H9 (cell line): ENCODE data around the gene DMAC2. TPM values are rescaled to one million over a fixed set of nuclear protein-coding genes. Genes with fewer than 3 reads are reported as not detected.

Experiments
- DNase-seq: peaks from one replicate; pipeline ENCODE4 v3.0.0-alpha.2; 2017
- H2AFZ ChIP-seq: one replicate; pipeline ENCODE4 v1.6.1; 2013; ENCODE audit warnings: mild to moderate bottlenecking, low read length, control low read depth, moderate library complexity
- H2AK5ac ChIP-seq: 2 replicates; pipeline ENCODE4 v1.6.1; 2013; ENCODE audit warnings: low read length, control low read depth, mixed read lengths; ENCODE audit not compliant: insufficient read length
- H2BK120ac ChIP-seq: one replicate; pipeline ENCODE4 v1.6.1; 2013; ENCODE audit warnings: low read depth, mild to moderate bottlenecking, low read length, control low read depth, inconsistent platforms; ENCODE audit not compliant: poor library complexity, severe bottlenecking
- H2BK12ac ChIP-seq: 2 replicates; pipeline ENCODE4 v1.6.1; 2013; ENCODE audit warnings: low read length, control low read depth, mixed read lengths, low read depth; ENCODE audit not compliant: insufficient read length
- H2BK15ac ChIP-seq: 2 replicates; pipeline ENCODE4 v1.6.1; 2013; ENCODE audit warnings: low read depth, low read length, control low read depth
- H2BK20ac ChIP-seq: one replicate; pipeline ENCODE4 v1.6.1; 2013; ENCODE audit warnings: low read depth, mild to moderate bottlenecking, low read length, control low read depth, inconsistent platforms; ENCODE audit not compliant: poor library complexity, severe bottlenecking
- H2BK5ac ChIP-seq: 2 replicates; pipeline ENCODE4 v1.6.1; 2013; ENCODE audit warnings: low read length, control low read depth, mixed read lengths; ENCODE audit not compliant: insufficient read length
- H3K14ac ChIP-seq: 2 replicates; pipeline ENCODE4 v1.6.1; 2013; ENCODE audit warnings: low read length, control low read depth; ENCODE audit not compliant: insufficient read depth
- H3K18ac ChIP-seq: 2 replicates; pipeline ENCODE4 v1.6.1; 2013; ENCODE audit warnings: low read depth, mild to moderate bottlenecking, mixed read lengths, low read length, control low read depth; ENCODE audit not compliant: insufficient read length
- H3K23ac ChIP-seq: 2 replicates; pipeline ENCODE4 v1.6.1; 2013; ENCODE audit warnings: low read length, control low read depth, mixed read lengths, low read depth; ENCODE audit not compliant: insufficient read length
- H3K23me2 ChIP-seq: 2 replicates; pipeline ENCODE4 v1.6.1; 2013; ENCODE audit warnings: low read depth, mild to moderate bottlenecking, mixed read lengths, low read length, control low read depth; ENCODE audit not compliant: insufficient read length, poor library complexity, severe bottlenecking
- H3K27ac ChIP-seq: 2 replicates; pipeline ENCODE4 v1.5.1; 2013; ENCODE audit warnings: low read length, control low read depth, mixed read lengths, low read depth; ENCODE audit not compliant: insufficient read length
- H3K27me3 ChIP-seq: 2 replicates; pipeline ENCODE4 v1.6.1; 2013; ENCODE audit warnings: low read length, control low read depth, inconsistent platforms; ENCODE audit not compliant: insufficient read depth
- H3K4ac ChIP-seq: 2 replicates; pipeline ENCODE4 v1.6.1; 2013; ENCODE audit warnings: low read depth, mild to moderate bottlenecking, control low read depth, inconsistent platforms, low read length, moderate library complexity
- H3K4me1 ChIP-seq: 2 replicates; pipeline ENCODE4 v1.6.1; 2013; ENCODE audit warnings: low read length, control low read depth, inconsistent platforms; ENCODE audit not compliant: insufficient read depth
- H3K4me2 ChIP-seq: 2 replicates; pipeline ENCODE4 v1.6.1; 2013; ENCODE audit warnings: low read length, control low read depth, mixed read lengths; ENCODE audit not compliant: insufficient read length, insufficient read depth
- H3K56ac ChIP-seq: 2 replicates; pipeline ENCODE4 v1.6.1; 2013; ENCODE audit warnings: low read depth, mild to moderate bottlenecking, mixed read lengths, low read length, control low read depth; ENCODE audit not compliant: insufficient read length
- H3K79me1 ChIP-seq: 2 replicates; pipeline ENCODE4 v1.6.1; 2013; ENCODE audit warnings: low read depth, mild to moderate bottlenecking, moderate library complexity, low read length, control low read depth, inconsistent platforms; ENCODE audit not compliant: insufficient read depth, poor library complexity, severe bottlenecking
- H3K79me2 ChIP-seq: 2 replicates; pipeline ENCODE4 v1.6.1; 2013; ENCODE audit warnings: low read length, control low read depth, inconsistent platforms; ENCODE audit not compliant: insufficient read depth
- H3K9ac ChIP-seq: 2 replicates; pipeline ENCODE4 v1.6.1; 2013; ENCODE audit warnings: low read length, control low read depth, mixed read lengths; ENCODE audit not compliant: insufficient read length; ENCODE audit errors: extremely low read depth
- H3K9me3 ChIP-seq: one replicate; pipeline ENCODE4 v1.6.1; 2013; ENCODE audit warnings: low read depth, low read length, inconsistent platforms; ENCODE audit not compliant: control insufficient read depth
- H3T11ph ChIP-seq: one replicate; pipeline ENCODE4 v1.6.1; 2013; ENCODE audit warnings: mild to moderate bottlenecking, low read length, control low read depth, inconsistent platforms
- H4K20me1 ChIP-seq: one replicate; pipeline ENCODE4 v1.6.1; 2013; ENCODE audit not compliant: control insufficient read depth, insufficient read length, insufficient read depth
- H4K5ac ChIP-seq: 2 replicates; pipeline ENCODE4 v1.6.1; 2013; ENCODE audit warnings: low read depth, mild to moderate bottlenecking, mixed read lengths, low read length, control low read depth; ENCODE audit not compliant: insufficient read length
- H4K8ac ChIP-seq: replicated peaks from 2 replicates; pipeline ENCODE4 v1.6.1; 2013; ENCODE audit warnings: low read length, control low read depth, mixed read lengths, low read depth; ENCODE audit not compliant: insufficient read length
- H4K91ac ChIP-seq: 2 replicates; pipeline ENCODE4 v1.6.1; 2013; ENCODE audit warnings: low read depth, mild to moderate bottlenecking, moderate library complexity, mixed read lengths, low read length, control low read depth; ENCODE audit not compliant: insufficient read length
- H3K27ac Mint-ChIP-seq, 3 experiments: 2 replicates in 2 of 3; 3 replicates in 1 of 3; pipeline ENCODE4 v1.8.0; 2020 to 2021; ENCODE audit warnings: mixed read lengths in 3 of 3, mild to moderate bottlenecking in 1 of 3, moderate library complexity in 1 of 3
- H3K27me3 Mint-ChIP-seq: 2 replicates; pipeline ENCODE4 v1.8.0; 2021; ENCODE audit warnings: low read depth, mild to moderate bottlenecking, moderate library complexity, mixed read lengths
- H3K36me3 Mint-ChIP-seq, 3 experiments: 2 replicates in 2 of 3; 3 replicates in 1 of 3; pipeline ENCODE4 v1.8.0; 2020 to 2021; ENCODE audit warnings: low read depth in 3 of 3, mixed read lengths in 3 of 3; ENCODE audit not compliant: insufficient read depth in 1 of 3
- H3K4me1 Mint-ChIP-seq, 2 experiments: 2 replicates each; pipeline ENCODE4 v1.8.0; 2020; ENCODE audit warnings: mixed read lengths in 2 of 2
- H3K4me3 Mint-ChIP-seq, 2 experiments: 2 replicates in 1 of 2; 3 replicates in 1 of 2; pipeline ENCODE4 v1.8.0; 2020 to 2021; ENCODE audit warnings: mild to moderate bottlenecking in 2 of 2, mixed read lengths in 2 of 2, moderate library complexity in 1 of 2
- H3K9me3 Mint-ChIP-seq, 2 experiments: 2 replicates in 1 of 2; 3 replicates in 1 of 2; pipeline ENCODE4 v1.8.0; 2020; ENCODE audit warnings: mild to moderate bottlenecking in 2 of 2, mixed read lengths in 2 of 2, moderate library complexity in 1 of 2
- CTCF ChIP-seq: fragments of 200-600 bp; sonication (generic); conservative IDR thresholded peaks from 3 replicates; pipeline ENCODE4 v1.8.0; 2021; ENCODE audit warnings: antibody characterized with exemption, mild to moderate bottlenecking
- WGBS: extraction: QIAGEN DNeasy Blood & Tissue Kit; methylation state at CpG from one replicate; pipeline ENCODE4 v1.1.7; 2013; ENCODE audit warnings: missing lambda C conversion rate, low lambda C conversion rate, mixed read lengths; ENCODE audit not compliant: insufficient read length; ENCODE audit errors: extremely low coverage; 5-methylcytosine and 5-hydroxymethylcytosine counted together
- total RNA-seq: library from RNA; stranded (reverse); gene quantifications from 2 replicates; pipeline ENCODE4 v1.2.1, GENCODE V29; 2021

The DMAC2 gene
- total RNA-seq, 1 experiment from 2014 or later = 70.5 TPM

GRCh38 chr19:41425174-41426115, 14.3 kb downstream of the DMAC2 start:
- Mint-ChIP-seq H3K4me3 (peak overlapping the region in 1 of 2 experiments; percentile 29; a peak in 1 of 5 replicates), H3K4me1 (peaks cover 14 to 29% of the 10 kb centered on the region in 2 experiments), H3K27me3 (no peaks in the 10 kb centered on the region; the same call in none of the 2 replicates), H3K27ac (no peak overlapping the region), H3K9me3 (no peaks in the 10 kb centered on the region), H3K36me3 (peaks cover 6 to 32% (median 26%) of the 10 kb centered on the region in 3 experiments; a peak in 6 of 7 replicates)
- no peak overlapping the region for H2BK120ac ChIP-seq
- no peak overlapping the region for H3K23ac ChIP-seq
- no peak overlapping the region for H3K18ac ChIP-seq
- H2BK12ac ChIP-seq = no peak overlapping the region
- no peaks in the 10 kb centered on the region for H3K9me3 ChIP-seq
- no peak overlapping the region for H3K4me2 ChIP-seq
- no peak overlapping the region for H4K91ac ChIP-seq
- no peak overlapping the region for H3K9ac ChIP-seq
- no peak overlapping the region for H2BK5ac ChIP-seq
- no peak overlapping the region for H3K56ac ChIP-seq
- no peak overlapping the region for H2AFZ ChIP-seq
- no peaks in the 10 kb centered on the region for H3K4me1 ChIP-seq
- no peak overlapping the region for H3K14ac ChIP-seq
- no peak overlapping the region for H4K8ac ChIP-seq
- WGBS = no CpG with 5 or more reads among the region's 28 CpGs
- H3K27me3 ChIP-seq = no peaks in the 10 kb centered on the region
- no peak overlapping the region for H3K4ac ChIP-seq
- no peak for TF ChIP-seq CTCF
- no peak overlapping the region for H3K27ac ChIP-seq
- H2BK15ac ChIP-seq = no peak overlapping the region
- no peak overlapping the region for H3T11ph ChIP-seq
- no peaks in the 10 kb centered on the region for H3K79me1 ChIP-seq
- peaks cover 2% of the 10 kb centered on the region for H4K20me1 ChIP-seq
- H4K5ac ChIP-seq = no peak overlapping the region
- no peak overlapping the region for H2BK20ac ChIP-seq
- H3K79me2 ChIP-seq = no peaks in the 10 kb centered on the region
- peaks cover 11% of the 10 kb centered on the region for H3K23me2 ChIP-seq
- no peak for DNase-seq
- H2AK5ac ChIP-seq = no peak overlapping the region
